DLD1 (cell line): Measurements from ENCODE around the gene PLEKHJ1.

Experiments used
- in situ Hi-C: cut with HindIII; loops from 2 replicates; pipeline ENCODE4 v1.10.0; 2017; ENCODE audit warnings: low sequenced_read_pairs

Gene PLEKHJ1

GRCh38 chr19:2224754-2225349 is 11.3 kb downstream of the PLEKHJ1 start:
- in situ Hi-C loops, result no loop called here

- in situ Hi-C loops, result no loop called here
These were observed 12.2 kb downstream of the PLEKHJ1 start for GRCh38 chr19:2223959-2224358.

- in situ Hi-C loops, result no loop called here
These were observed 12.7 kb downstream of the PLEKHJ1 start for GRCh38 chr19:2223391-2223790.

- in situ Hi-C loops, result no loop called here
These were observed 14.2 kb downstream of the PLEKHJ1 start for GRCh38 chr19:2221918-2222317.

- in situ Hi-C loops, result no loop called here
These were observed 14.8 kb downstream of the PLEKHJ1 start for GRCh38 chr19:2221250-2221831.

- in situ Hi-C loops, result no loop called here
These were observed 16.4 kb downstream of the PLEKHJ1 start for GRCh38 chr19:2219726-2220125.

- in situ Hi-C loops, result no loop called here
These were observed 18.5 kb downstream of the PLEKHJ1 start for GRCh38 chr19:2217591-2217990.

- in situ Hi-C loops, result no loop called here
These were observed 19.5 kb downstream of the PLEKHJ1 start for GRCh38 chr19:2216361-2217225.

- in situ Hi-C loops, result no loop called here
These were observed 20.8 kb downstream of the PLEKHJ1 start for GRCh38 chr19:2215281-2215751.

- in situ Hi-C loops, result no loop called here
These were observed 21.9 kb downstream of the PLEKHJ1 start for GRCh38 chr19:2214251-2214650.

- in situ Hi-C loops, result no loop called here
These were observed 22.3 kb downstream of the PLEKHJ1 start for GRCh38 chr19:2213799-2214198.

- in situ Hi-C loops, result no loop called here
These were observed 23.0 kb downstream of the PLEKHJ1 start for GRCh38 chr19:2212861-2213711.

GRCh38 chr19:2210987-2211740 is 25.0 kb downstream of the PLEKHJ1 start:
- in situ Hi-C loops, result no loop called here

- in situ Hi-C loops, result no loop called here
These were observed 25.9 kb downstream of the PLEKHJ1 start for GRCh38 chr19:2210206-2210605.

- in situ Hi-C loops, result no loop called here
These were observed 26.7 kb downstream of the PLEKHJ1 start for GRCh38 chr19:2209408-2209807.

GRCh38 chr19:2208975-2209374 is 27.2 kb downstream of the PLEKHJ1 start:
- in situ Hi-C loops, result no loop called here

- in situ Hi-C loops, result no loop called here
These were observed 27.9 kb downstream of the PLEKHJ1 start for GRCh38 chr19:2207991-2208860.

- in situ Hi-C loops, result no loop called here
These were observed 29.1 kb downstream of the PLEKHJ1 start for GRCh38 chr19:2207008-2207407.

- in situ Hi-C loops, result no loop called here
These were observed 33.8 kb downstream of the PLEKHJ1 start for GRCh38 chr19:2202366-2202765.
